Liver (tissue), 9 donors: ENCODE data around the gene XAB2. TPM values are rescaled to one million over a fixed set of nuclear protein-coding genes. Genes with fewer than 3 reads are reported as not detected.

Source experiments
- DNase-seq: peaks from one replicate; pipeline ENCODE4 v3.0.0-alpha.2; 2017; ENCODE audit warnings: low spot score
- H3K27ac ChIP-seq, 2 donors: one replicate each; pipeline ENCODE4 v1.7.0; 2013; ENCODE audit warnings: inconsistent platforms in 2 of 2, low read length in 2 of 2, control low read depth in 1 of 2, low read depth in 1 of 2, mild to moderate bottlenecking in 1 of 2
- H3K27me3 ChIP-seq, 4 donors: one replicate each; pipeline versions ENCODE4 v1.6.1 to v1.7.0; 2013; ENCODE audit warnings: low read length in 3 of 4, inconsistent platforms in 1 of 4, mild to moderate bottlenecking in 1 of 4, moderate library complexity in 1 of 4; ENCODE audit not compliant: control insufficient read depth in 4 of 4, insufficient read depth in 4 of 4
- H3K36me3 ChIP-seq, 4 donors: one replicate each; pipeline versions ENCODE4 v1.6.1 to v1.7.0; 2013; ENCODE audit warnings: low read length in 3 of 4, mild to moderate bottlenecking in 3 of 4, low read depth in 1 of 4, moderate library complexity in 1 of 4; ENCODE audit not compliant: control insufficient read depth in 4 of 4, insufficient read depth in 3 of 4
- H3K4me1 ChIP-seq, 4 donors: one replicate each; pipeline versions ENCODE4 v1.6.1 to v1.7.0; 2013; ENCODE audit warnings: low read length in 3 of 4, mild to moderate bottlenecking in 3 of 4, moderate library complexity in 1 of 4; ENCODE audit not compliant: control insufficient read depth in 4 of 4, insufficient read depth in 4 of 4
- H3K4me3 ChIP-seq, 3 donors: one replicate each; pipeline versions ENCODE4 v1.6.1 to v1.7.0; 2013; ENCODE audit warnings: low read length in 3 of 3, control low read depth in 1 of 3, low read depth in 1 of 3, mild to moderate bottlenecking in 1 of 3
- H3K9ac ChIP-seq, 2 donors: one replicate each; pipeline ENCODE4 v1.7.0; 2013; ENCODE audit warnings: low read length in 2 of 2, mild to moderate bottlenecking in 2 of 2, moderate library complexity in 2 of 2, control low read depth in 1 of 2, low read depth in 1 of 2
- H3K9me3 ChIP-seq, 4 donors: one replicate each; pipeline versions ENCODE4 v1.6.1 to v1.7.0; 2013; ENCODE audit warnings: low read length in 3 of 4; ENCODE audit not compliant: control insufficient read depth in 4 of 4
- ATF3 ChIP-seq: IDR thresholded peaks from 2 replicates; pipeline ENCODE4 v1.6.1; 2016; ENCODE audit warnings: antibody characterized with exemption
- EGR1 ChIP-seq, 2 donors: IDR thresholded peaks; 2 replicates each; pipeline ENCODE4 v1.6.1; 2016 to 2018; ENCODE audit warnings: antibody characterized with exemption in 2 of 2, low read depth in 2 of 2
- FOXA1 ChIP-seq: IDR thresholded peaks from 2 replicates; pipeline ENCODE4 v1.6.1; 2016; ENCODE audit warnings: antibody characterized with exemption
- FOXA2 ChIP-seq: IDR thresholded peaks from 2 replicates; pipeline ENCODE4 v1.6.1; 2016; ENCODE audit warnings: antibody characterized with exemption
- GABPA ChIP-seq, 2 donors: IDR thresholded peaks in 1 of 2; conservative IDR thresholded peaks in 1 of 2; 2 replicates each; pipeline ENCODE4 v1.6.1; 2016; ENCODE audit warnings: antibody characterized with exemption in 2 of 2, mild to moderate bottlenecking in 1 of 2, moderate library complexity in 1 of 2
- HNF4A ChIP-seq, 2 donors: conservative IDR thresholded peaks; 2 replicates each; pipeline ENCODE4 v1.6.1; 2016; ENCODE audit warnings: antibody characterized with exemption in 2 of 2, mild to moderate bottlenecking in 2 of 2
- HNF4G ChIP-seq: IDR thresholded peaks from 2 replicates; pipeline ENCODE4 v1.6.1; 2016; ENCODE audit warnings: antibody characterized with exemption
- JUND ChIP-seq, 2 donors: IDR thresholded peaks; 2 replicates each; pipeline ENCODE4 v1.6.1; 2016; ENCODE audit warnings: antibody characterized with exemption in 2 of 2
- NR2F2 ChIP-seq: IDR thresholded peaks from 2 replicates; pipeline ENCODE4 v1.6.1; 2016; ENCODE audit warnings: antibody characterized with exemption
- RAD21 ChIP-seq, 2 donors: IDR thresholded peaks; 2 replicates each; pipeline ENCODE4 v1.6.1; 2016; ENCODE audit warnings: antibody characterized with exemption in 2 of 2, mild to moderate bottlenecking in 2 of 2
- RXRA ChIP-seq, 2 donors: IDR thresholded peaks; 2 replicates each; pipeline ENCODE4 v1.6.1; 2017 to 2018; ENCODE audit warnings: antibody characterized with exemption in 2 of 2, mild to moderate bottlenecking in 1 of 2
- SP1 ChIP-seq: IDR thresholded peaks from 2 replicates; pipeline ENCODE4 v1.6.1; 2018; ENCODE audit warnings: antibody characterized with exemption, mild to moderate bottlenecking
- TAF1 ChIP-seq: conservative IDR thresholded peaks from 2 replicates; pipeline ENCODE4 v1.6.1; 2016; ENCODE audit warnings: antibody characterized with exemption, mild to moderate bottlenecking
- YY1 ChIP-seq: IDR thresholded peaks from 2 replicates; pipeline ENCODE4 v1.6.1; 2016; ENCODE audit warnings: antibody characterized with exemption, mild to moderate bottlenecking
- WGBS: extraction: QIAGEN DNeasy Blood & Tissue Kit; methylation state at CpG from one replicate; pipeline ENCODE4 v1.1.7; 2013; 5-methylcytosine and 5-hydroxymethylcytosine counted together
- polyA plus RNA-seq, 2 donors: library from polyadenylated mRNA; stranded (reverse) in 1 of 2; unstranded in 1 of 2; fragments of 200-250 nt in 1 of 2; fragments of >200 nt in 1 of 2; fragmentation: Nextera tagmentation in 1 of 2; extraction: Ambion mirVana in 1 of 2; gene quantifications; one replicate each; pipeline versions ENCODE4 v1.2.1 to v1.2.3, GENCODE V29; 2013 to 2015
- total RNA-seq, 2 donors: library from RNA; depleted of rRNA; stranded (reverse); fragments of >200 nt; gene quantifications; one replicate each; pipeline ENCODE4 v1.2.3, GENCODE V29; 2014
- TF ChIP-seq, protein P1 (sequence below): IDR thresholded peaks from 2 replicates; pipeline ENCODE4 v1.6.1; 2016; ENCODE audit warnings: antibody characterized with exemption
- TF ChIP-seq, protein P2 (sequence below): IDR thresholded peaks from 2 replicates; pipeline ENCODE4 v1.6.1; 2016; ENCODE audit warnings: antibody characterized with exemption, mild to moderate bottlenecking
- donor health status: healthy.
- donor health status: healthy.
- donor health status: healthy.
- donor health status: healthy.
- donor health status: healthy.

The XAB2 gene
- total and polyA plus RNA-seq, 4 donors: 5.1 to 21.3 (median 15.3) TPM

DNA sequence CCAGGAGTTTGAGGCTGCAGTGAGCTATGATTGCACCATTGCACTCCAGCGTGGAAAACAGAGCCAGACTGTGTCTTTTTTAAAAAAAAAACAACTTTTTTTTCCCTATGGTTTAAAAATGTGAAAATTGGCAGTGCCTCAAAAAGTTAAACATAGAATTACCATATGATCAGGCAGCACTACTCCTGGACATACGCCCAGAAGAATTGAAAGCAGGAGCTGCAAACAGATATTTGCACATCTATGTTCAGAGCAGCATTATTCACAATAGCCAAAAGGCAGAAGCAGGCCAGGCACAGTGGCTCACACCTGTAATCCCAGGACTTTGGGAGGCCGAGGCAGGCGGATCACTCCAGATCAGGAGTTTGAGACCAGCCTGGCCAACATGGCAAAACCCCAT lies 35.7 kb upstream of the XAB2 start:
- Histone ChIP-seq H3K27ac (no peak overlapping the region), H3K4me1 (peaks cover 0 to under 1% (median under 1%) of the 10 kb centered on the region in 4 donors), H3K4me3 (no peak overlapping the region), H3K36me3 (no peaks in the 10 kb centered on the region), H3K9me3 (no peaks in the 10 kb centered on the region), H3K9ac (no peak overlapping the region), H3K27me3 (no peaks in the 10 kb centered on the region)
- TF ChIP-seq GABPA (IDR thresholded peaks at IDR 0.05 in 1 of 2, conservative IDR thresholded peaks at IDR 0.05 in 1 of 2): no peak
- no peak for TF ChIP-seq ATF3
- TF ChIP-seq, protein P1, sequence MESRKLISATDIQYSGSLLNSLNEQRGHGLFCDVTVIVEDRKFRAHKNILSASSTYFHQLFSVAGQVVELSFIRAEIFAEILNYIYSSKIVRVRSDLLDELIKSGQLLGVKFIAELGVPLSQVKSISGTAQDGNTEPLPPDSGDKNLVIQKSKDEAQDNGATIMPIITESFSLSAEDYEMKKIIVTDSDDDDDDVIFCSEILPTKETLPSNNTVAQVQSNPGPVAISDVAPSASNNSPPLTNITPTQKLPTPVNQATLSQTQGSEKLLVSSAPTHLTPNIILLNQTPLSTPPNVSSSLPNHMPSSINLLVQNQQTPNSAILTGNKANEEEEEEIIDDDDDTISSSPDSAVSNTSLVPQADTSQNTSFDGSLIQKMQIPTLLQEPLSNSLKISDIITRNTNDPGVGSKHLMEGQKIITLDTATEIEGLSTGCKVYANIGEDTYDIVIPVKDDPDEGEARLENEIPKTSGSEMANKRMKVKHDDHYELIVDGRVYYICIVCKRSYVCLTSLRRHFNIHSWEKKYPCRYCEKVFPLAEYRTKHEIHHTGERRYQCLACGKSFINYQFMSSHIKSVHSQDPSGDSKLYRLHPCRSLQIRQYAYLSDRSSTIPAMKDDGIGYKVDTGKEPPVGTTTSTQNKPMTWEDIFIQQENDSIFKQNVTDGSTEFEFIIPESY: no peak
- no peak for TF ChIP-seq JUND (IDR thresholded peaks at IDR 0.05)
- no peak for TF ChIP-seq SP1
- TF ChIP-seq HNF4G: no peak
- 68% methylated on average over 4 of the region's 4 CpGs for WGBS
- no peak for DNase-seq

DNA sequence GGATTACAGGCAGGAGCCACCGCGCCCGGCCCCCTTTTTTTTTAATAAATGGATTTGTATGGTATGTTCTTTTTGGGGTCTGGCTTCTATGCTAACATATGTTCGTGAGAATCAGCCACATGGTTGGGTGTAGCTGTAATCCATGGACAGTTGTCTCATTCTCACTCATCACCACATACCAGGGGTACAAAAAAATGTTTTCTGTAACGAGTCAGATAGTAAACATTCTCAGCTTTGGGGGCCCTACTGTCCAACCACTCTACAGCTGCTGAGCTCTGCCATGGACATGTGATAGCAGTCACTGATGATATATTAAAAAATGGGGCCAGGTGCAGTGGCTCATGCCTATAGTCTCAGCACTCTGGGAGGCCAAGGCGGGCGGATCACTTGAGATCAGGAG lies 34.4 kb upstream of the XAB2 start:
- H3K9ac ChIP-seq: no peak overlapping the region
- WGBS: 85% methylated on average over 7 of the region's 7 CpGs
- H3K27ac ChIP-seq: no peak overlapping the region
- TF ChIP-seq JUND (IDR thresholded peaks at IDR 0.05) (no peak), EGR1 (IDR thresholded peaks at IDR 0.05; ENCODE audit: low read depth in 2 of 2) (no peak), NR2F2 (no peak), RXRA (IDR thresholded peaks at IDR 0.05) (no peak), SP1 (no peak), TAF1 (no peak), GABPA (IDR thresholded peaks at IDR 0.05 in 1 of 2, conservative IDR thresholded peaks at IDR 0.05 in 1 of 2) (no peak)
- TF ChIP-seq, protein P1: no peak
- H3K36me3 ChIP-seq: no peaks in the 10 kb centered on the region
- no peak overlapping the region for H3K4me3 ChIP-seq
- no peaks in the 10 kb centered on the region for H3K4me1 ChIP-seq
- no peaks in the 10 kb centered on the region for H3K9me3 ChIP-seq
- no peaks in the 10 kb centered on the region for H3K27me3 ChIP-seq
- DNase-seq: no peak

DNA sequence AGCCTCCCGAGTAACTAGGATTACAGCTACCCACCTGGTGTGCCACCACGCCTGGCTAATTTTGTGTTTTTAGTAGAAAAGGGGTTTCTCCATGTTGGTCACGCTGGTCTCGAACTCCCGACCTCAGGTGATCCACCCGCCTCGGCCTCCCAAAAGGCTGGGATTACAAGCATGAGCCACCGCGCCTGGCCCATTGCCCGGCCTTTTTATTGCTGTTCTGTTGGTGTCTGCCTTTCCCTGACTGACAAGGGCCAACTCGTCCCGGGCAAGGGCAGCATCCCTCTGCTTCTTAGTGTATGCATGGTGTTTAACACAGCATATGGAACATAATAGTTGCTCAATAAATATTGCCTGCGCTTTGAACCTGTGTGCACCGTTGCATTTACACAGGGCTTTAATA lies 33.3 kb upstream of the XAB2 start:
- Histone ChIP-seq H3K27ac (no peak overlapping the region), H3K9ac (no peak overlapping the region), H3K9me3 (no peaks in the 10 kb centered on the region), H3K4me1 (no peaks in the 10 kb centered on the region), H3K27me3 (no peaks in the 10 kb centered on the region), H3K4me3 (no peak overlapping the region), H3K36me3 (no peaks in the 10 kb centered on the region)
- DNase-seq: no peak
- TF ChIP-seq FOXA2: no peak
- no peak for TF ChIP-seq NR2F2
- TF ChIP-seq HNF4A (conservative IDR thresholded peaks at IDR 0.05): no peak
- no peak for TF ChIP-seq RAD21 (IDR thresholded peaks at IDR 0.05)
- no peak for TF ChIP-seq RXRA (IDR thresholded peaks at IDR 0.05)
- TF ChIP-seq JUND (IDR thresholded peaks at IDR 0.05): no peak
- TF ChIP-seq HNF4G: no peak
- TF ChIP-seq EGR1 (IDR thresholded peaks at IDR 0.05; ENCODE audit: low read depth in 2 of 2): no peak
- TF ChIP-seq GABPA (IDR thresholded peaks at IDR 0.05 in 1 of 2, conservative IDR thresholded peaks at IDR 0.05 in 1 of 2): no peak
- TF ChIP-seq, protein P1: no peak
- TF ChIP-seq, protein P2, sequence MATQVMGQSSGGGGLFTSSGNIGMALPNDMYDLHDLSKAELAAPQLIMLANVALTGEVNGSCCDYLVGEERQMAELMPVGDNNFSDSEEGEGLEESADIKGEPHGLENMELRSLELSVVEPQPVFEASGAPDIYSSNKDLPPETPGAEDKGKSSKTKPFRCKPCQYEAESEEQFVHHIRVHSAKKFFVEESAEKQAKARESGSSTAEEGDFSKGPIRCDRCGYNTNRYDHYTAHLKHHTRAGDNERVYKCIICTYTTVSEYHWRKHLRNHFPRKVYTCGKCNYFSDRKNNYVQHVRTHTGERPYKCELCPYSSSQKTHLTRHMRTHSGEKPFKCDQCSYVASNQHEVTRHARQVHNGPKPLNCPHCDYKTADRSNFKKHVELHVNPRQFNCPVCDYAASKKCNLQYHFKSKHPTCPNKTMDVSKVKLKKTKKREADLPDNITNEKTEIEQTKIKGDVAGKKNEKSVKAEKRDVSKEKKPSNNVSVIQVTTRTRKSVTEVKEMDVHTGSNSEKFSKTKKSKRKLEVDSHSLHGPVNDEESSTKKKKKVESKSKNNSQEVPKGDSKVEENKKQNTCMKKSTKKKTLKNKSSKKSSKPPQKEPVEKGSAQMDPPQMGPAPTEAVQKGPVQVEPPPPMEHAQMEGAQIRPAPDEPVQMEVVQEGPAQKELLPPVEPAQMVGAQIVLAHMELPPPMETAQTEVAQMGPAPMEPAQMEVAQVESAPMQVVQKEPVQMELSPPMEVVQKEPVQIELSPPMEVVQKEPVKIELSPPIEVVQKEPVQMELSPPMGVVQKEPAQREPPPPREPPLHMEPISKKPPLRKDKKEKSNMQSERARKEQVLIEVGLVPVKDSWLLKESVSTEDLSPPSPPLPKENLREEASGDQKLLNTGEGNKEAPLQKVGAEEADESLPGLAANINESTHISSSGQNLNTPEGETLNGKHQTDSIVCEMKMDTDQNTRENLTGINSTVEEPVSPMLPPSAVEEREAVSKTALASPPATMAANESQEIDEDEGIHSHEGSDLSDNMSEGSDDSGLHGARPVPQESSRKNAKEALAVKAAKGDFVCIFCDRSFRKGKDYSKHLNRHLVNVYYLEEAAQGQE: no peak
- no peak for TF ChIP-seq YY1
- TF ChIP-seq SP1: no peak
- TF ChIP-seq FOXA1: no peak
- 82% methylated on average over 14 of the region's 14 CpGs for whole genome bisulfite sequencing
